Colonic mucosa (tissue), 4 donors: ENCODE results near the gene FOXP4. TPM values are rescaled to one million over a fixed set of nuclear protein-coding genes. Genes with fewer than 3 reads are reported as not detected.

ENCODE experiments used
- DNase-seq: peaks from one replicate; pipeline ENCODE4 v3.0.0-alpha.2; 2020
- H3K27ac ChIP-seq: fragments of 200-600 bp; one replicate; pipeline ENCODE4 v1.8.0; 2021
- H3K27me3 ChIP-seq: fragments of 200-600 bp; one replicate; pipeline ENCODE4 v1.8.0; 2021
- H3K36me3 ChIP-seq: fragments of 200-600 bp; one replicate; pipeline ENCODE4 v1.8.0; 2021
- H3K4me1 ChIP-seq: fragments of 200-600 bp; one replicate; pipeline ENCODE4 v1.8.0; 2021; ENCODE audit warnings: mild to moderate bottlenecking
- H3K4me3 ChIP-seq: fragments of 200-600 bp; one replicate; pipeline ENCODE4 v1.8.0; 2021
- H3K9ac ChIP-seq, 2 donors: one replicate each; pipeline ENCODE4 v1.7.0; 2013; ENCODE audit warnings: control low read depth in 2 of 2, low read depth in 2 of 2, low read length in 2 of 2
- H3K9me3 ChIP-seq: fragments of 200-600 bp; one replicate; pipeline ENCODE4 v1.8.0; 2021
- intact Hi-C: fragments of 100-400 bp; cut with DNase I; formaldehyde crosslinking; loops from one replicate; pipeline ENCODE4 v1.14.1; 2022
- total RNA-seq, 2 donors: library from RNA; stranded (reverse); fragmentation: NEBNext Ultra II Directional in 1 of 2; extraction: Animal tissue kit (Norgen Biotek cat#: 25700) in 1 of 2; gene quantifications; one replicate each; pipeline ENCODE4 v1.2.1, GENCODE V29; 2021
- TF ChIP-seq, protein P1 (sequence below): fragments of 200-600 bp; IDR thresholded peaks from one replicate; pipeline ENCODE4 v1.8.0; 2022; ENCODE audit warnings: antibody characterized with exemption, mild to moderate bottlenecking
- donor health status: healthy.
- donor health status: DM: no; HTN: no; CAD: no.
- donor health status: DM: no; HTN: no; CAD: no.

Gene FOXP4
- total RNA-seq, 2 donors from 2014 or later: 33.6 to 50.4 TPM

DNA sequence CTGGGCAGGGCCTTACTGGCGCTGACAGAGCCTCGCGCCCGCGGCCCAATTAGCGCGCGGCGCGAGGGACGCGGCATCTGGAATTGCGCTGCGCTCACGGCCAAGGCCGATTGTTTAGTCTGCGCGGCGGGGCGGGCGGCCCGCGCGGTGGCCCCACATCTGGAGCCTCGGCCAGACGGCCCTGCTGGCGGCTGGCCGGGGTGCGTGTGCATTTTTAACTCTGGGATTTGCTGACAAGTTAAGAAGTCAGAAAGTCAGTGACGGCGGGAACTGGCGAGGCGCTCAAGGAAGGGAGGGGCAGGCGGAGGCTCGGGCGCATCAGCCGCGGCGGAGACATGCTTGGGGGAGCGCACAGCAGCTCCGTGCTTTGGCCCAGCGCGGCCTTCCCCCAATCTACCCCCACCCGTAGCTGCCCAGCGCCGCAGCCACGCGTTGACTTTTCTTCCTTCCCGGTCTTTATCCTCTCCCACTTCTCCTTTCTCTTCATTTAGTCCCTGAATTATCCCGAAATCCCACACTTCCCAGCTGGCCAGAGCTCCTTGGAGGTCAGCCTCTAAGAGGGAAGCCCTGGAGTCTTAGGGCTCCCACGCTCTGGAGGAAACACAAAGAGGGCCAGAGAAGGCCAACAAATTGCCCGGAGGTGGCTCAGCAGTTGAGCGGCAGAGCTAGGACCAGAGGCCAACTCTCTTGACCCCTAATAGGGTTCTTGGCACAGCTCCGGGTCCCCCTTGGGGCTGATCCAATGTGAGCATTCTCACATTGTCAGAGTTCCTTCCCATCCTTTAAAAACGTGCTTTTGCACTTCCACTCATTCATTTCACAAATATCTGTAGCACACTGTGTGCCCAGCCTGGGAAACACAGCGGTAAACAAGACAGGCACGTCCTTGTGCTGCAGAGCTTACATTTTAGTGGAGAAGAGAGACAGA is 40.8 kb upstream of the FOXP4 start:
- no peaks in the 10 kb centered on the region for H3K36me3 ChIP-seq
- peak overlapping the region; percentile 35 for H3K27ac ChIP-seq

DNA sequence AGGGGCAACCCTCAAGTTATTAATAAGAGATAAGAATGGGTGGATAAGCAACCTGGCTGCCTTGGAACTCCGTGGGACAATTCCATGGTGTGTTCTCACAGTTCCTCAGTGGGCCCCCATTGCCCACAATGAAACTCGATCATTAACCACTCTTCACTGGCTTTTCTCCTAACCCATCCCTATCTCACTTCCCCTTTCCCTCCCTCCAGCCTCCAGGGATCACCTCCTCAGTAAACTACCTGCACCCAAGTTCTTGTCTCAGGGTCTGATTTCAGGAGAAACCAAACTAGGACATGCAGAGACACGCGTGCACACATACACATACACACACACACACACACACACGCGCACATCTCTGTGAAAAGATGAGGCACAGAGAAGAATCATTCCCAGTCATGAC is 37.7 kb upstream of the FOXP4 start:
- intact Hi-C loops: no loop called here
- H3K27me3 ChIP-seq: peaks cover 18% of the 10 kb centered on the region

More for the DNA sequence above, 40.8 kb upstream of the FOXP4 start:
- intact Hi-C loops: no loop called here
- H3K9ac ChIP-seq: peak overlapping the region in 1 of 2 donors; percentile 28
- DNase-seq: peak; percentile 74
- no peaks in the 10 kb centered on the region for H3K9me3 ChIP-seq
- H3K27me3 ChIP-seq: peaks cover 23% of the 10 kb centered on the region
- H3K4me3 ChIP-seq: peak overlapping the region; percentile 16
- TF ChIP-seq, protein P1, sequence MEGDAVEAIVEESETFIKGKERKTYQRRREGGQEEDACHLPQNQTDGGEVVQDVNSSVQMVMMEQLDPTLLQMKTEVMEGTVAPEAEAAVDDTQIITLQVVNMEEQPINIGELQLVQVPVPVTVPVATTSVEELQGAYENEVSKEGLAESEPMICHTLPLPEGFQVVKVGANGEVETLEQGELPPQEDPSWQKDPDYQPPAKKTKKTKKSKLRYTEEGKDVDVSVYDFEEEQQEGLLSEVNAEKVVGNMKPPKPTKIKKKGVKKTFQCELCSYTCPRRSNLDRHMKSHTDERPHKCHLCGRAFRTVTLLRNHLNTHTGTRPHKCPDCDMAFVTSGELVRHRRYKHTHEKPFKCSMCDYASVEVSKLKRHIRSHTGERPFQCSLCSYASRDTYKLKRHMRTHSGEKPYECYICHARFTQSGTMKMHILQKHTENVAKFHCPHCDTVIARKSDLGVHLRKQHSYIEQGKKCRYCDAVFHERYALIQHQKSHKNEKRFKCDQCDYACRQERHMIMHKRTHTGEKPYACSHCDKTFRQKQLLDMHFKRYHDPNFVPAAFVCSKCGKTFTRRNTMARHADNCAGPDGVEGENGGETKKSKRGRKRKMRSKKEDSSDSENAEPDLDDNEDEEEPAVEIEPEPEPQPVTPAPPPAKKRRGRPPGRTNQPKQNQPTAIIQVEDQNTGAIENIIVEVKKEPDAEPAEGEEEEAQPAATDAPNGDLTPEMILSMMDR: no peak
- peaks cover 11% of the 10 kb centered on the region for H3K4me1 ChIP-seq

GRCh38 chr6:41509580-41509979 is 36.6 kb upstream of the FOXP4 start:
- H3K9ac ChIP-seq: no peak overlapping the region
- no peaks in the 10 kb centered on the region for H3K36me3 ChIP-seq
- intact Hi-C loops: no loop called here
- no peak for DNase-seq
- no peaks in the 10 kb centered on the region for H3K9me3 ChIP-seq
- H3K4me1 ChIP-seq: peaks cover 7% of the 10 kb centered on the region
- H3K4me3 ChIP-seq: no peak overlapping the region
- no peak overlapping the region for H3K27ac ChIP-seq
- TF ChIP-seq, protein P1: no peak
- H3K27me3 ChIP-seq: peaks cover 12% of the 10 kb centered on the region

More for the DNA sequence above, 37.7 kb upstream of the FOXP4 start:
- no peak for DNase-seq
- no peak overlapping the region for H3K9ac ChIP-seq
- no peaks in the 10 kb centered on the region for H3K9me3 ChIP-seq
- H3K4me3 ChIP-seq: no peak overlapping the region
- no peak overlapping the region for H3K27ac ChIP-seq
- TF ChIP-seq, protein P1: no peak
- H3K4me1 ChIP-seq: peaks cover 11% of the 10 kb centered on the region
- H3K36me3 ChIP-seq: no peaks in the 10 kb centered on the region

DNA sequence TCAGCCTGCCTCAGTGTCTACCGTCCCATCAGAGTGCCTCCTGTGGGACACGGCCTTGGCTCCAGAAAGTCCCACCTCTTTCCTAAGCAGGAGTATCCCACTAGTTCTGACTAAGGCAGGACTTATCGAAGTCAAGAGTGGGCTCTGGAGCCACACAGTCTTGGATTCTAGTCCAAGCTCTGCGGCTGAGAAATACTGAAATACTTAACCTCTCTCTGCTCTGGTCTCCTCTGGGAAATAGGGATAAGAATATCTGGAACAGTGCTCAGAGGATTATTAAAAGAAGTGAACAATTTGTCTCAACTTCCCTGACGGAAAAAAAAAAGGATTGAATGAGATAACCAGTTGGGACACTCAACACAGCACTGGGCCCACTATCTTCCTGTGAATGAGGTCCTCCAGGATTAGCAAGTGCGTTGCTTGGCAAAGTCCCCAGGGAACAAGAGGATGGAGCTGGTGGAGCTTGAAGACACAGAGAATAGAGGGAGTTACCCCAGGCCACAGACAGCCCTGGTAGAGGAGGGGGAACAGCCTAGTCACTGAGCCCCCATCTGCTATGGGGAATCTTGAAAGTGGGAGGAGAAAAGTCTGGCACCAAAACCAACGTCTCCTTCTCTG is 34.6 kb upstream of the FOXP4 start:
- TF ChIP-seq, protein P1: no peak
- H3K9ac ChIP-seq: no peak overlapping the region
- H3K36me3 ChIP-seq: no peaks in the 10 kb centered on the region
- no peaks in the 10 kb centered on the region for H3K27me3 ChIP-seq
- no peaks in the 10 kb centered on the region for H3K9me3 ChIP-seq
- H3K4me3 ChIP-seq: no peak overlapping the region
- intact Hi-C loops: no loop called here
- no peak for DNase-seq
- H3K4me1 ChIP-seq: no peaks in the 10 kb centered on the region
- H3K27ac ChIP-seq: no peak overlapping the region

- H3K9ac ChIP-seq: no peak overlapping the region
- H3K27ac ChIP-seq: no peak overlapping the region
- H3K9me3 ChIP-seq: no peaks in the 10 kb centered on the region
- no peak for DNase-seq
- H3K4me1 ChIP-seq: no peaks in the 10 kb centered on the region
- no peak overlapping the region for H3K4me3 ChIP-seq
- no peaks in the 10 kb centered on the region for H3K36me3 ChIP-seq
- TF ChIP-seq, protein P1: no peak
- H3K27me3 ChIP-seq: no peaks in the 10 kb centered on the region
- intact Hi-C loops: no loop called here
These were observed 34.0 kb upstream of the FOXP4 start for GRCh38 chr6:41512146-41512701.
